ENCODE data around the gene FXYD6.
A peak's percentile ranks its signal among the peaks of the same experiment; 100 is the strongest.

The FXYD6 gene

DNA sequence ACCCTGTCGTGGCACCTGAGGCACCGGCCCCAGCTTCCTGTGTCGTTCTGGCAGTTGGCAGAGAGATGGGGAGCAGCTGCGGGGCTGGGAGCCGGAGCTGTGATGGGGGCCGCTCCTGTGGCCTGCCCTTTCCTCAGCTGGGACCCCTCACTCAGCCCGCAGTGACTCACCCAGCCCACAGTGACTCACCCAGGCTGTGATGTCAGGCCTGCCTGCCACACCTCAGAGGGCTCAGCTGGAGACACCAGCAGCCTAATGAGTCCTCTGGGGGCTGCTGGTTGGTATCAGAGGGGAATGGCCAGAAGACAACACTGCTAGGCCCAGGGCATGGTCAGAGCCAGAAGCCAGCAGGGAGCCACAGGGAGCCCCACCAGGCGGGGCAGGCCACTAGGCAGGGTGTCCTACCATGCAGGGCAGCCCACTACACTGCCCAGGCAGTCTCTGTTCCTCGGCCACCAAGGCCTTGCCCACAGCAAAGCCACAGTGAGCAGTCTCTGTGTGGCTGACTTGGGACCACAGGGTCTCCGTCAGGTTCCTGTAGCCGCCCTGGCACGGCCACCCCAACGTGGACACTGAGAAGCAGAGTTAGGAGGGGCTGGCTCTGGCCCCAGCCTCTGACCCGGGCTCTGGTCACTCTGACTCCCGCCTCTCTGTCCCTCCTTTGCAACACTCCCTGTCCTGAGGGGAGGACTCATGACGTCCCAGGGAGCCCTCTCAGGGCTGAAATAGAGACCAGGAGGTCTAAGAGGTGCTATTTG lies 47.7 kb downstream of the FXYD6 start:
- peak; percentile 69 for DNase-seq

GRCh38 chr11:117827521-117828511 lies 48.6 kb downstream of the FXYD6 start:
- DNase-seq, result no peak

- DNase-seq, result no peak
These were observed 49.6 kb downstream of the FXYD6 start for GRCh38 chr11:117826832-117827231.

GRCh38 chr11:117826190-117826570 lies 50.3 kb downstream of the FXYD6 start:
- no peak for DNase-seq

- no peak for DNase-seq
These were observed 50.8 kb downstream of the FXYD6 start for GRCh38 chr11:117825538-117826189.

- DNase-seq, result peak; percentile 64
These were observed 51.6 kb downstream of the FXYD6 start, which contains the start of gene FXYD2 for GRCh38 chr11:117824571-117825537. FXYD2 (minus strand) TSS chr11:117824744; CDS start chr11:117824678, 66 bp downstream.

DNA sequence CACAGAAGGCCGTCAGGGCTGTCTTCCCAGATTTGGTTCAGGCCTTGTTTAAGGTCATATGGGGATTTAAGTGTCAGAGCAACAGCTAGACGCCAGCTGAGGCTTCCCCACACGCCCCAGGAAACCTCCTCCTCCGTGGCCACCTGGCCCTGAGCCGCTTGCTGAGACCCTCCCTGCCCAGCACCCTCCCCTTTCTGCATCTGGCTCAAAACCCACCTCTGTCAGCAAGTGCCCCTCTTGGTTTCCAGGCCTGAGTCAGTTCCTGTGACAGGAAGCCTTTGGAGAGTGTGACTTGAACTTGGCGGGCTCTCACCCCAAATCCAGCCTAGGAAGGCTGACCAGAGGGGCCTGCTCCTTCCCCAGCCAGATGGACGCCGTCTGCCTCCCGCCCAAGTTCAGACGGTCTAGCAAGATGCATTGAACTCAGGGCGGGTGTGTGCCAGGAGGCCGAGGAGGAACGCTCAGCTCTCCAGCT lies 52.5 kb downstream of the FXYD6 start:
- no peak for DNase-seq

GRCh38 chr11:117823294-117823945 lies 53.0 kb downstream of the FXYD6 start:
- DNase-seq, result peak; percentile 64

GRCh38 chr11:117822074-117823033 lies 54.1 kb downstream of the FXYD6 start:
- peak; percentile 69 for DNase-seq

DNA sequence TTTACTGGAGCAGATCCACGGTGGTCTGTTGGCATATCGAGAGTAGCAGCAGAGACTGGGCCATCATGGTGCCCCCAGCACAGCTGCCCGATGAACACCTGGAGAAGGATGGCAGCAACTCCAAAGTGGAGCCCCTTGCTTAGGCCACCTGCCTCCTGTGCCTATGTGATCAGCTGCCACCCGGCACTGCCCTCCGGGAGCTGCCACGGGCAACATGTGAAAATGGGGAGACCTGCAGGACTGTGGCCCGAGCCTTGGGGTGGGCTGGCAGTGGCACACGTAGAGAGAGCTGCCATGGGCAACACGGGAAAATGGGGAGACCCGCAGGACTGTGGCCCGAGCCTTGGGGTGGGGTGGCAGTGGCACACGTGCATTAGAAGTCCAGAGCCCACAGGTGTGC lies 55.0 kb downstream of the FXYD6 start:
- no peak for DNase-seq

- no peak for DNase-seq
These were observed 55.9 kb downstream of the FXYD6 start for GRCh38 chr11:117820516-117820915.

DNA sequence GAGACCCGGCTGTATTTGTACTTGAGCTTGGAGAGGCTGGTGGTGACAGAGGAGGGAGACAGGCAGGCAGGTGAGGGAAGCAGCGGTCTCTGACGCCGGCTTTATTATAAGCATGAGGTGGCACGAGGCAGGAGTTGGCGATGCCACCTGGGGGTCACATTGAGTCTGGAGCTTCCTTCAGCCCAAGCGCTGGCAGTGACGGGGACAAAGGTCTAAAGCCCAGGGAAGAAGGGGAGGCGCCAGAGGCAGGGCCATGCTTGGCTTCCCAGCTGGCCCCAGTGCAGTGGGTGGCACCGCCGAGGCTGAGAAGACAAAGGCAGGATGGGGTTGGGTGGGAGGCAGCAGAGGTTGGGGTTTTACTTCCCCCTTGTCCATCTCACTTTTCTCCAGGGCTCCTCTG lies 56.4 kb downstream of the FXYD6 start:
- no peak for DNase-seq

DNA sequence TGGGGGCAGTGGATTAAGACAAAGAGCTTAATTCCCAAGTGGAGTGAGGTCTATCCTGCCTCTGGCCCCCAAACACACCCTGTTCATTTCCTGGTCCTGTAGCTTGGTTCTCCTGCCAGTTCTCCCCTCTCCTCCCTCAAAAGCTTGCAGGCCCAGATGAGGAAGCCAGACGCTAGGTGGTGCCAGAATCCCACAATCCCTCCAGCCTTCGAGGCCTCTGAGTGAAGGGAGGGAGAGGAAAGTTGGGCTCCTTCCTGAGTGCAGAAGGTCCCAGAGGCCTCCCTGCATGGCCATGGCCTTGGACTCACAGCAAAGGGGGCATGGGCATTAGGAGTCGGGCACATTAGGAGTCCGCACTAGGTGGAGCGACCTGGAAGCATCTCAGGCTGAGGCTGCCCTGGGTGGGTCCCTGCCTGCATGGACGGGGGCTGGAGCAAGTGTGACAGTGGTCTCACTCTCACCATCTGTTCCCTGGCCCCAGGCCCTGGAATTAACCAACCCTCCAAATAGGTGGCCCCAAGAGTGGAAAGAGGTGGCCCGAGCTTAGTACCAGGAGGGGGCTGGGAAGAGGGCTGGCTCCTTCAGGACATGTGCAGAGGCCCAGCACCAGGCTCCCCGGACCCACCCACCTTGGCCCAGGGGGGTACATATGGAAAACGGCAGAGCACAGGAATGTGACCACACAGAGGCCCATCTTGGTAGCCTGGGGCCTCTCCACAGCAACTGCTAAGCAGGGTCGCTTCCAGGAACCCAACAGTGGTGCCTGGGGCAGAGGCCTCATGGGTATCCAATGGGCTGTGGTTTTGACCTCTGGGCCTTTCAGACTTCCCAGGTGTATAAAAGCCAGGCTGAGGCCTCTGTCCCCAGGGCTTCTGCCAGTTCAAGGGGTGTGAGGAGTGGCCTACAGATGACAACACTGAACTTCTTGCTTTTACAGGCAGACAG lies 57.1 kb downstream of the FXYD6 start:
- peak; percentile 82 for DNase-seq

GRCh38 chr11:117818041-117818873 lies 58.2 kb downstream of the FXYD6 start:
- DNase-seq, result peak; percentile 86

DNA sequence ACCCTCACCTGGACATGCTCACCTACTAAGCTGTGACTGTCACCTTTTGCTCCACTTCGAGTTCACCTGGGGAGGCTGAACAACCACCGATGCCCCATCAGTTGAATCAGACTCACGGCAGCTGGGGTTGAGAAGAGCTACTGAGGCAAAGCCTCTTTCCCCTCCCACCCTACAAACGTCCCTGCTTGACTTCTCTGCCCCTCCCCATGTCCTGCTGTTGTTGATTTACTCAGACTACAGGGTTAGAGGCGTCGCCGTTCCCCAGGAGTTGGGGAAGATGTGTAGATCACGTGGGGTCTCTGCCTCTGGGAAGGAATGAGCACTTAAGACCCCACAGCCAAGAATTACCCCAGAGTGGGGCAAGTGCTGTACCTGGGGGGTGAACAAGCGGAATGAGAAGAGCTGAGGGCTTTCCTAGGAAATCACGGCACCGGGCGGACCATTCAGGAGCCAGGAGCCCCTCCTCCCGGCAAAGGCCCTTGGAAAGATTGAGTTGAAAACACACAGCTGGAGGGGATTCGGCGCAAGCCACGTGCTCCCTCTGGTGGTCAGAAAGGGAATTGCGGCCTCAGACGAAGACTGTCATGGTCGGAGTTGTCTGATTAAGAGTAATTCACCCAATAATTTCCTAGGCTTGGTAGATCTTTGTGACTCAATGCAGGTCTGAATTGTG lies 59.0 kb downstream of the FXYD6 start:
- DNase-seq, result peak; percentile 93

GRCh38 chr11:117816846-117817367 lies 59.6 kb downstream of the FXYD6 start:
- peak; percentile 59 for DNase-seq

GRCh38 chr11:117816151-117816741 lies 60.2 kb downstream of the FXYD6 start:
- DNase-seq, result peak; percentile 45

All from suppressor macrophage treated with lipopolysaccharide for 4 hours (primary cell).